Spleen (tissue), 7 donors: ENCODE data around the gene CBS.

Source experiments
- CTCF ChIP-seq, 11 experiments: fragments of 200-600 bp in 7 of 11; fragments of 450-650 bp in 4 of 11; sonication (generic) in 4 of 11; IDR thresholded peaks in 8 of 11; conservative IDR thresholded peaks in 3 of 11; 1 replicate in 7 of 11; 2 replicates in 4 of 11; pipeline versions ENCODE4 v1.4.0 to v1.8.0; 2016 to 2021; ENCODE audit warnings: antibody characterized with exemption in 11 of 11, inconsistent platforms in 4 of 11, mild to moderate bottlenecking in 1 of 11
- POLR2A ChIP-seq, 3 donors: fragments of 450-650 bp; IDR thresholded peaks; one replicate each; pipeline ENCODE4 v1.5.1; 2017; ENCODE audit warnings: antibody characterized with exemption in 3 of 3, mild to moderate bottlenecking in 1 of 3
- POLR2AphosphoS5 ChIP-seq, 3 donors: sonication (generic); formaldehyde crosslinking; IDR thresholded peaks; one replicate each; pipeline ENCODE4 v1.5.1; 2017; ENCODE audit warnings: antibody characterized with exemption in 3 of 3
- donor health status: DM: no; HTN: no; CAD: no; lungs with moderate emphysema.
- donor health status: DM: no; HTN: no; CAD: no.
- donor health status: DM: no; HTN: no; CAD: no.

- no peak for TF ChIP-seq POLR2A (IDR thresholded peaks at IDR 0.05)
- TF ChIP-seq CTCF (IDR thresholded peaks at IDR 0.05 in 8 of 11, conservative IDR thresholded peaks at IDR 0.05 in 3 of 11) = no peak
- TF ChIP-seq POLR2AphosphoS5 (IDR thresholded peaks at IDR 0.05) = no peak
These were observed 54.4 kb downstream of the CBS start for GRCh38 chr21:43021191-43021590.
